ENCODE data around the gene LACTB.
"Not testable (repeated sequence)": the region's sequence is repeated elsewhere in the genome, so short reads cannot be mapped to it uniquely, and the experiment has no call there.

Gene LACTB

DNA sequence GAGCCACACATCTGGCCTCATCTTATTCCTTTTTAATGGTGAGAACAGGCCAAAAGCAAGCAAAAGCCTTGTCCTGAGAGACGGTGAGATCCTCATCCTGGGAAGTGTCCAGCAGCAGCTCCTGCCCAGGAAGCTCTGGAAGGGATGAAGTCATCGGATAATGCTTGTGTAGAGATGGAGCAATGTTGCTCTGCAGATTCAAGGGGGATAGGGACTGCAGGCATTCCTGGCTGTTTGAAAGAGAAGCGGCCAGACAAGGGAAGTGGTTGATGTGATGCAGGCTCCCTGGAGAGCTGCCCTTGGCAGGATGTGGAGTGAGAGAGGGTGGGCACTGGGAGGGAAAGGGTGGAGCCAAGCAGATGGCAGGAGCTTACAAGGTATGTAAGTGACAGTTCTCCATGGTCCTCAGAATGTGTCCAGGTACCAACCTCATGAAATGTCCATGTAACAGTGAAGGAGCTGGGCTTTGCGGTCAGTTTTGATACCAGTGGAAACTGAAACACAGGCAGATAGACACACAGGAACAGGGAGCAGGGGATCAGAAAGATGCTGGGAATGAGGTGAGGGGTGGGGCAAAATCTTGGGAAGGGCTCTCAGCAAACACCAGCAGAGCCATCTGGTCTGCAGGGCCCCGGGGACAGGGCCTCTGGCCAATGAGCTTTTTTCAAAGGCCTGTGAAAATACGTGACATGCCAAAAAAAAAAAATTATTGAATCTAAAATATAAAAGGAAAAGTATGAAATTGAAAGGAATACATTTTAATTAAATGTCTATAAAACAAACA lies 32.2 kb upstream of the LACTB start:
- no peak for DNase-seq (ENCODE audit: low read depth in 1 of 2, low spot score in 1 of 2)

GRCh38 chr15:63090472-63090871 lies 31.2 kb upstream of the LACTB start:
- DNase-seq (ENCODE audit: low read depth in 1 of 2, low spot score in 1 of 2) = no peak

DNA sequence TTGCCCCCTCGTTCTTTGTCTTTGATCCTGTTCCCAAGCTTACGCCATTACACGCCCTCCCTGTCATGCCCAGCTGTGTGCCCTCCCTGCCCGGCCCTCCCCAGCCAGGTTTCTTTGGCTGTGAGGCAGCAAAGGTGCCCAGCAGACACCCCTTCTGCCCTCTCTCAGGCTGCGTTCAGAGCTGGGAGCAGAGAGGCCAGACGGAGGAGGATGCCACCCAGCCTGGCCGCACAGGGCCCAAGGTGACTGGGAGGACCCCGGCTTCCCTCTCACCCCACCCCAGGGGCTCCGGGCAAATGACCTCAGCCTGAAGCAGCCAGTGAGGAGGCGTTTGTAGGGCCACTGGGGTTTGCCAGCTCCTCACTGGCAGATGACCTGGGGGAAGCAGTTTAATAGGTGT lies 30.8 kb upstream of the LACTB start:
- DNase-seq (ENCODE audit: low read depth in 1 of 2, low spot score in 1 of 2) = no peak

GRCh38 chr15:63091679-63092446 lies 29.8 kb upstream of the LACTB start:
- DNase-seq (ENCODE audit: low read depth in 1 of 2, low spot score in 1 of 2) = no peak

DNA sequence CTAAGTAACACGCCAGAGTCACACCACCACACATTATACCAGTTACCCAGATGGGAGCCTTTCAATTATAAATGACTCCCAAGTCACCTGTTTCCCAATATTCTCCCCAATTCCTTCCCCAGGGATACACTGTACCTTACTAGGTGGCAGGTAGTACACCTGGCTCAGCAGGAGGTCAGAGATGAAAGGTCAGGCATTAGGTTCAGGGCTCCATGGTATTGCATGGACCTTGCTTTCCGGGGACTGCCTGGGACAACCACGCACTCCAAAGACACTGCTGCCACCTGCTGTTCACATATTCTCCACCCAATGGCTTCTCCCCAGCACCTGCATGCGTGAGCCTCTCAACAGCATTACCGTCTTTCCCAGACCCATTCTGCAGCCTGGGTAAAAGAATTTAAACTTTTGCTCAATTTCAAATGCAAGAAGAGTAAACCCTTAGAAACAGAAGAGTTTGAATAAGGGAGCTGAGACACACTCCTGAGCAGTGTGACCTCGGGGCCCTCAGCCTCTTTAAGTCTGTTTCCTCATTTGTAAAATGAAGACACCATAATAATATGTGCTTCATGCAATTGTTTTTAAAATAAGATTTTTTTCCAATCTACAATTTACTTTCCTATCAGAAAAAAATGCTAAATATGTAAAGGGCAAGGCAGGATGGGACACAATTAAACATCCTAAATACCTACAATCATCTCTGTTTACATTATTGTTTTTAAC lies 28.0 kb upstream of the LACTB start:
- peak; percentile 35 to 63 for DNase-seq (ENCODE audit: low read depth in 1 of 2, low spot score in 1 of 2)

GRCh38 chr15:63094495-63094931 lies 27.1 kb upstream of the LACTB start:
- DNase-seq (ENCODE audit: low read depth in 1 of 2, low spot score in 1 of 2) = no peak

- no peak for DNase-seq (ENCODE audit: low read depth in 1 of 2, low spot score in 1 of 2)
These were observed 25.5 kb upstream of the LACTB start for GRCh38 chr15:63096178-63096577.

DNA sequence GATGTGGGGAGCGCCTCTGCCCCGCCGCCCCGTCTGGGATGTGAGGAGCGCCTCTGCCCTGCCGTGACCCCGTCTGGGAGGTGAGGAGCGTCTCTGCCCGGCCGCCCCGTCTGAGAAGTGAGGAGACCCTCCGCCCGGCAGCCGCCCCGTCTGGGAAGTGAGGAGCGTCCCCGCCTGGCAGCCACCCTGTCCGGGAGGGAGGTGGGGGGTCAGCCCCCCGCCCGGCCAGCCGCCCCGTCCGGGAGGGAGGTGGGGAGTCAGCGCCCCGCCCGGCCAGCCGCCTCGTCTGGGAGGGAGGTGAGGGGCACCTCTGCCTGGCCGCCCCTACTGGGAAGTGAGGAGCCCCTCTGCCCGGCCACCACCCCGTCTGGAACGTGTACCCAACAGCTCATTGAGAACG lies 22.8 kb upstream of the LACTB start:
- DNase-seq (ENCODE audit: low read depth in 1 of 2, low spot score in 1 of 2) = not testable (repeated sequence)

DNA sequence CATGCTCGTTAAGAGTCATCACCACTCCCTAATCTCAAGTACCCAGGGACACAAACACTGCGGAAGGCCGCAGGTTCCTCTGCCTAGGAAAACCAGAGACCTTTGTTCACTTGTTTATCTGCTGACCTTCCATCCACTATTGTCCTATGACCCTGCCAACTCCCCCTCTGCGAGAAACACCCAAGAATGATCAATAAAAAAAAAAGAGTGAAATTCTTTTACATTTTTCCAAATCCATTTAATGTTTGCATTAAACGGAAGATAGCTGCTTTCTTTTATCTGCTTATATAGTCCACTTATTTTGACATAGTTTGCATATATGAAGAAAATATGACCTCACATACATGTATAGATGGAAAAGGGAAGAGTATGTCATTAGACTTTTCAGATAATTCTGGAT lies 22.1 kb upstream of the LACTB start:
- not testable (repeated sequence) for DNase-seq (ENCODE audit: low read depth in 1 of 2, low spot score in 1 of 2)

GRCh38 chr15:63103416-63103815 lies 18.2 kb upstream of the LACTB start:
- DNase-seq (ENCODE audit: low read depth in 1 of 2, low spot score in 1 of 2) = no peak

GRCh38 chr15:63104727-63105126 lies 16.9 kb upstream of the LACTB start:
- DNase-seq (ENCODE audit: low read depth in 1 of 2, low spot score in 1 of 2) = no peak

DNA sequence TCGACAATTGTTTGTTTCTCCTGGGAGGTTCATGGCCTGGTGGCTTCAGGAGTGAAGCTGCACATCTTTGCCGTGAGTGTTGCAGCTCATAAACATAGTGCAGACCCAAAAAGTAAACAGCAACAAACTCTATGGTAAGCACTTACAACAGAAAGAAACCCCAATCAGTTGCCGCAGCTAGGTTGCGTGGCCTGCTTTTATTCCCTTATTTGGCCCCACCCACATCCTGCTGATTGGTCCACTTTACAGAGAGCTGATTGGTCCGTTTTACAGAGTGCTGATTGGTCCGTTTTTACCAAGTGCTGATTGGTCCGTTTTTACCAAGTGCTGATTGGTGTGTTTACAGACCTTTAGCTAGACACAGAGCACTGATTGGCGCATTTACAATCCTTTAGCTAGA lies 16.3 kb upstream of the LACTB start:
- DNase-seq (ENCODE audit: low read depth in 1 of 2, low spot score in 1 of 2) = not testable (repeated sequence)

DNA sequence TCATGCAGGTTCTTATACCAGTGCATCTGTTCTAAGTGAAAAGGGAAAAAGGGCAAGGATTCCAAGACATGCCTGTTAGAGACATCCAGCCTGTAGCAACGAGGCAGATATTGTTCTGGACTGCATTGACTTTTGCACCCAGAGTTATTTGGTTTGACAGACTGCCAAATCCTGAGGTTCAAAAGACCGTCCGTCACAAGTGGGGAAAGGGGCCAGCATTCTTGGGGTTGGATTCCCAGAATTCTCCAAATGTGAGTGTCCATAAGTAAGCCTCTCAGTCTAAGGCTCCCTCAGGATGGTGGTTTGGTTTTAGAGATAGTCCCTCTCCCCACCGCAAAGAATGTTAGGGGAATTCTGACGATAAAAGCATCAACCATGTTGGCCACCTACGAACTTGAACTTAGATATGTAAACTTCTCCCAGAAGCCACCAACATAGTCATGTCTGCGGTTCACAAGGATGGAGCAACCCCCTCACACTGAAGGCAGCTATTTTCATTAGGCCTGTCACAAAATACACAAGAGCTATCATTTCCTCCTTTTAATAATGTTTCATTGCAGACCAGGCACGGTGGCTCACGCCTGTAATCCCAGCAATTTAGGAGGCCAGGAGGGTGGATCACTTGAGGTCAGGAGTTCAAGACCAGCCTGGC lies 13.6 kb upstream of the LACTB start:
- DNase-seq (ENCODE audit: low read depth in 1 of 2, low spot score in 1 of 2) = no peak

- no peak for DNase-seq (ENCODE audit: low read depth in 1 of 2, low spot score in 1 of 2)
These were observed 12.2 kb upstream of the LACTB start for GRCh38 chr15:63109498-63109897.

DNA sequence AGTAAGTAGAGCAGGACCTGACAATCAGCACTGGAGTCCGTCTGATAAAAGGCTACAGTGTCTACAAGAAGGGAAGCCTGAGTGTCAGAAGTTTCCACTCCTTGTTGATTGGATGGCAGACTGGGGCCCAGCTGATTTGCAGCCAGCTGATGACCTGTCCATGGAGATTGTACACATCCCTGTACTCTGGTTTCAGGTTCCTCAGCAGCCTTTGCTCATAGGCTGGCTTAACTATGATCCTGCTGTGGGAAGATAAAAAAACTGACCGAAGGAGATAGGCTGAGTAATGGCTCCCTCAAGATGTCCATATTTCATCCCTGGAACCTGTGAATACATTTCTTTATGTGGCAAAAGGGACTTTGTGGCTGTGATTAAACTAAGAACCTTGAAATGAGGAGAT lies 11.7 kb upstream of the LACTB start:
- no peak for DNase-seq (ENCODE audit: low read depth in 1 of 2, low spot score in 1 of 2)

DNA sequence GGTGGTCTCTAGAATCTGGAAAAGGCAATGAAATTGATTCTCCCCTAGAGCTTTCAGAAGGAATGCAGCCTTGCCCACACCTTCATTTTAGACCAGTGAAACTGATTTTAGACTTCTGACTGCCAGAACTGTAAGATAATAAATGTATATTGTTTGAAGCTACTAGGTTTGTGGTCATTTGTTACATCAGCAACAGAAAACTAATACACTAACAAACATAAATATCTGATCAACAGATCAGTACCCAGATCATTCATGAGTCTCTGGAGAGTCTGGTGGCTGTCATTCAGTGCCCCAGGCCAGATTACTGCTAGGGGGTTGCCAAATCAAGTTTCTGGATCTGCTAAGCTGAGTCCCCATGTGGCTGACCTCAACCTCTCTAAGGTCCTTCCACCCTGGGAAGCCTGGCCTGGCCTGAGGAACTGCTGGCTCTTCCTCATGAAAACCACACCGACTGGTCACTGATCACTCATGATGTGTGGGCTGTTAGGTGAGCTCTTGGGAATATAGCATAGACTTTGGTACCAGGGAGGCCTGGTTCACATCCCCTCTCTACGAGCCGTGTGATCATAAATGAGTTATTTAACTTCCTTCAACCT lies 11.1 kb upstream of the LACTB start:
- DNase-seq (ENCODE audit: low read depth in 1 of 2, low spot score in 1 of 2) = no peak

GRCh38 chr15:63111481-63111880 lies 10.2 kb upstream of the LACTB start:
- DNase-seq (ENCODE audit: low read depth in 1 of 2, low spot score in 1 of 2) = no peak

DNA sequence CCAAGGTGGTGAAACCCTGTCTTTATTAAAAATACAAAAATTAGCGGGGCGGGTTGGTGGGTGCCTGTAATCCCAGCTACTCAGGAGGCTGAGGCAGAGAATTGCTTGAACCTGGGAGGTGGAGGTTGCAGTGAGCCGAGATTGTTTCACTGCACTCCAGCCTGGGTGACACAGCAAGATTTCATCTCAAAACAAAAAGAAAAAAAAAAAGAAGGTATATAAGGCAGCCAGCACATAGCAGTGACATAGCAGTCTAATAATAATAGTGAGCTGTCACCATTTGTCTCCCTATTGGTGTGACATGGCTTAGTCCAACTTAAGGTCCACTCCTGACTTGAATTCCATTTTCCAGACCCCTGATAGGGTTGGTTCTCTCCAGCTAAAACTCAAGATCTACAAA lies 8.8 kb upstream of the LACTB start:
- no peak for DNase-seq (ENCODE audit: low read depth in 1 of 2, low spot score in 1 of 2)

GRCh38 chr15:63114465-63114864 lies 7.2 kb upstream of the LACTB start:
- DNase-seq (ENCODE audit: low read depth in 1 of 2, low spot score in 1 of 2) = no peak

DNA sequence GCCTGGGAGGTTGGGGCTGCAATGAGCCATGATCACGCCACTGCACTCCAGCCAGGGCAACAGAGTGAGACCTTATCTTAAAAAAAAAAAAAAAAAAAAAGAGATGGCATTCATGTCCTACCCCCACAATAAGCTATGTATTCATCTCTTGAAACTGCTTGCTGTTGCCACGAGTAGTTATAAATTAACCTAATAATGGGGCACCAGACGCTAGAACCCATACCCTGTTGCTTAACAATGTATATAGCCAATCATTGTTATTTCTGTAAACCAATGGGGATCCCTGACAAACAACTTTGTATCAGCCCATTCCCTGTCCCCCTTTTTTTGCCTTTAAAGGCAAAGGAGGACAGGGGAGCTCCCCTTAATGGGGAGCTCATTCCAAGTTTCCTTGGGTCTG lies 2.8 kb upstream of the LACTB start:
- DNase-seq (ENCODE audit: low read depth in 1 of 2, low spot score in 1 of 2) = no peak
